ENCODE data around the gene DOK1. TPM values are rescaled to one million over a fixed set of nuclear protein-coding genes. Genes with fewer than 3 reads are reported as not detected.

The DOK1 gene
- total RNA-seq, 4 donors from 2014 or later: 14.5 to 38.0 (median 26.3) TPM

DNA sequence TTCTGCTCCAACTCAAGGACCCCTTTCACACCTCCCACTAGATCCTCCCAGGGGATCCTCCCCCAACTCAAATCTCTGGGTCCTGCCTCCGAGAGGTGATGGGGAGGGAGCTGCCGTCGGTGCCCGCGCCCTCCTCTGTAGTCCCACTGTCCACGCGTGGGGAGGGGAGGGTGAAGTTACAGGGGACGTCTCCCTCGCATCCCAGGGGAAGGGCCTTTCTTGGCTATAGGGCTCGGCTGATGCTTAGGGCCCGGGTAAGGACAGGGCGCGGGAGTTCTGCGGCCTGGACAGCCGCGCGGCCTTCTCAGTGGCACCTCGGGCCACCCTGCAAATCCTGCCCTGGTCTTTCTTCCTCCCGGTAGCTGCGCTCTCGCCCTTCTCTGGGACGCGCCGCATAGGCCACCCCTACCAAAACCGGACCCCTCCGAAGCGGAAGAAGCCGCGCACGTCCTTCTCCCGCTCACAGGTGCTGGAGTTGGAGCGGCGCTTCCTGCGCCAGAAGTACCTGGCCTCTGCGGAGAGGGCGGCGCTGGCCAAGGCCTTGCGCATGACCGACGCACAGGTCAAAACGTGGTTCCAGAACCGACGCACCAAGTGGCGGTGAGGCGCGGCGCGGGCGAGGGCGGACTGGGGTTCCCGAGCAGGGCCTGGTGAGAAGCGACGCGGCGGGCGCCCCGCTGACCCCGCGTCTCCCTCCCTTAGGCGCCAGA, 39.1 kb upstream of the DOK1 start:
- peak in 1 of 3 donors; percentile 62 for DNase-seq
- no peak for TF ChIP-seq POLR2A (IDR thresholded peaks at IDR 0.05)
- TF ChIP-seq, protein P1, sequence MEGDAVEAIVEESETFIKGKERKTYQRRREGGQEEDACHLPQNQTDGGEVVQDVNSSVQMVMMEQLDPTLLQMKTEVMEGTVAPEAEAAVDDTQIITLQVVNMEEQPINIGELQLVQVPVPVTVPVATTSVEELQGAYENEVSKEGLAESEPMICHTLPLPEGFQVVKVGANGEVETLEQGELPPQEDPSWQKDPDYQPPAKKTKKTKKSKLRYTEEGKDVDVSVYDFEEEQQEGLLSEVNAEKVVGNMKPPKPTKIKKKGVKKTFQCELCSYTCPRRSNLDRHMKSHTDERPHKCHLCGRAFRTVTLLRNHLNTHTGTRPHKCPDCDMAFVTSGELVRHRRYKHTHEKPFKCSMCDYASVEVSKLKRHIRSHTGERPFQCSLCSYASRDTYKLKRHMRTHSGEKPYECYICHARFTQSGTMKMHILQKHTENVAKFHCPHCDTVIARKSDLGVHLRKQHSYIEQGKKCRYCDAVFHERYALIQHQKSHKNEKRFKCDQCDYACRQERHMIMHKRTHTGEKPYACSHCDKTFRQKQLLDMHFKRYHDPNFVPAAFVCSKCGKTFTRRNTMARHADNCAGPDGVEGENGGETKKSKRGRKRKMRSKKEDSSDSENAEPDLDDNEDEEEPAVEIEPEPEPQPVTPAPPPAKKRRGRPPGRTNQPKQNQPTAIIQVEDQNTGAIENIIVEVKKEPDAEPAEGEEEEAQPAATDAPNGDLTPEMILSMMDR (IDR thresholded peaks at IDR 0.05): no peak
- no peaks in the 10 kb centered on the region for H3K36me3 ChIP-seq
- H3K4me3 ChIP-seq: peak overlapping the region; percentile 36 to 50 (median 44)
- peaks cover 0 to 56% of the 10 kb centered on the region in 2 donors for H3K27me3 ChIP-seq
- peaks cover 4 to 29% (median 22%) of the 10 kb centered on the region in 4 donors for H3K4me1 ChIP-seq
- no peak overlapping the region for H3K27ac ChIP-seq
- peaks cover 0 to 3% (median 0%) of the 10 kb centered on the region in 4 donors for H3K9me3 ChIP-seq

- no peak for TF ChIP-seq POLR2A (IDR thresholded peaks at IDR 0.05)
- TF ChIP-seq, protein P1 (IDR thresholded peaks at IDR 0.05): no peak
- H3K9me3 ChIP-seq: peaks cover 0 to 3% (median 0%) of the 10 kb centered on the region in 4 donors
- peaks cover 0 to 56% of the 10 kb centered on the region in 2 donors for H3K27me3 ChIP-seq
- no peak overlapping the region for H3K27ac ChIP-seq
- H3K4me1 ChIP-seq: peaks cover 4 to 29% (median 22%) of the 10 kb centered on the region in 4 donors
- peaks cover 0 to 4% (median 0%) of the 10 kb centered on the region in 3 donors for H3K36me3 ChIP-seq
- DNase-seq: peak; percentile 65 to 83 (median 81)
- H3K4me3 ChIP-seq: peak overlapping the region; percentile 36 to 50 (median 44)
Observed at GRCh38 chr2:74515981-74516633, 38.4 kb upstream of the DOK1 start.

DNA sequence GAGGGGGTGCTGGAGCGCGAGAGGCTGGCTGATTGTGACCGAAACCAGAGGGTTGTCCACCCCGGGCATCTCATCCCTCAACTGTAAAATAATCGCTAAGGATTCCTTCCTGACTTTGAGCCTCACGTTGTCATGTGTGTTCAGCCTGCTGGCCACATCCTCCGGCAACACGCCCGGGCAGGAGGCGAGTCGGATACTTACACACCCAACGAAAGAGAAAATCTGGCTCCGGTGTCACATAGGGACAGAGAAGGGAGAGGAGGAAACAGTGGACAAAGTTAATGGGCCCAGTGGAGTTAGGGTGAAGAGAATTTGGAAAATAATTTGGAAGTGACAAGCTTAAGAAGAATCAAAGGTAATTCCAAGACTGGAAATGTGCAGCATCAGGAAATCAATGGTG, 37.9 kb upstream of the DOK1 start:
- H3K36me3 ChIP-seq: peaks cover 0 to 4% (median 0%) of the 10 kb centered on the region in 3 donors
- DNase-seq: no peak
- peak overlapping the region in 3 of 4 donors; percentile 36 to 50 (median 44) for H3K4me3 ChIP-seq
- peaks cover 0 to 53% of the 10 kb centered on the region in 2 donors for H3K27me3 ChIP-seq
- H3K9me3 ChIP-seq: peaks cover 0 to 3% (median 0%) of the 10 kb centered on the region in 4 donors
- TF ChIP-seq POLR2A (IDR thresholded peaks at IDR 0.05): no peak
- peaks cover 4 to 29% (median 22%) of the 10 kb centered on the region in 4 donors for H3K4me1 ChIP-seq
- H3K27ac ChIP-seq: no peak overlapping the region

GRCh38 chr2:74522516-74522915, 32.0 kb upstream of the DOK1 start:
- no peak for DNase-seq
- H3K4me3 ChIP-seq: no peak overlapping the region
- peaks cover 0 to 17% (median 0%) of the 10 kb centered on the region in 3 donors for H3K36me3 ChIP-seq
- no peak overlapping the region for H3K27ac ChIP-seq
- TF ChIP-seq, protein P1 (IDR thresholded peaks at IDR 0.05): no peak
- TF ChIP-seq POLR2A (IDR thresholded peaks at IDR 0.05): no peak
- H3K4me1 ChIP-seq: no peaks in the 10 kb centered on the region
- no peaks in the 10 kb centered on the region for H3K27me3 ChIP-seq
- no peaks in the 10 kb centered on the region for H3K9me3 ChIP-seq

DNA sequence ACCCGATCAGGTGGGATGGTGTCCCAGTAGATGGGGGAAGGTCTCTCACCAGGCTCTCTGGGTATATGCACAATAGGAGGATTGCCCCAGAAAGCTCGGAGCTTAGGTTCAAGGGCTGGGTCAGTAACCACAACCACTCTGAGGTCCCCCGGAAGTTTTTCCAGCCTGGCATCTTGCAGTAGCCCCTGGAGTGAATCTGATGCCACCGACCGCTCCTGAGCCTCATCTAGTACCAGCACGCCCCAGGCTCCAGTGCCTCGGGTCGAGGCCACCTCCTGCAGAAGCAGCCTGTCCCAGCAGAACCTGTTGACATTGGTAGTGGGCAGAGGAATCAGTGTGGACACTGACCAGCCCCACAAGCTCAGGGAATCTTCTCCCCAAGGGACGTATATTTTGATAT, 30.5 kb upstream of the DOK1 start:
- DNase-seq: no peak
- Histone ChIP-seq H3K36me3 (peaks cover 0 to 23% (median 0%) of the 10 kb centered on the region in 3 donors), H3K4me3 (no peak overlapping the region), H3K27ac (no peak overlapping the region), H3K27me3 (no peaks in the 10 kb centered on the region), H3K4me1 (peaks cover 0 to 11% (median 8%) of the 10 kb centered on the region in 4 donors), H3K9me3 (no peaks in the 10 kb centered on the region)
- no peak for TF ChIP-seq POLR2A (IDR thresholded peaks at IDR 0.05)
- TF ChIP-seq, protein P1 (IDR thresholded peaks at IDR 0.05): no peak

Measured in Peyer's patch (tissue), 4 donors.